Right lung (tissue), 5 donors: ENCODE data around the gene SRRM2. TPM values are rescaled to one million over a fixed set of nuclear protein-coding genes. Genes with fewer than 3 reads are reported as not detected.

ENCODE experiments used
- DNase-seq, 2 donors: peaks; one replicate each; pipeline ENCODE4 v3.0.0-alpha.2; 2013
- polyA plus RNA-seq, 5 donors: library from polyadenylated mRNA; unstranded; fragments of 120-200 nt; gene quantifications; one replicate each; pipeline versions ENCODE4 v1.2.1 to v1.2.3, GENCODE V29; 2013; ENCODE audit warnings: inconsistent platforms in 1 of 5, low replicate concordance in 1 of 5; ENCODE audit not compliant: insufficient read length in 5 of 5, insufficient read depth in 1 of 5

Gene SRRM2
- polyA plus RNA-seq, 5 donors: 524 to 630 (median 557) TPM

DNA sequence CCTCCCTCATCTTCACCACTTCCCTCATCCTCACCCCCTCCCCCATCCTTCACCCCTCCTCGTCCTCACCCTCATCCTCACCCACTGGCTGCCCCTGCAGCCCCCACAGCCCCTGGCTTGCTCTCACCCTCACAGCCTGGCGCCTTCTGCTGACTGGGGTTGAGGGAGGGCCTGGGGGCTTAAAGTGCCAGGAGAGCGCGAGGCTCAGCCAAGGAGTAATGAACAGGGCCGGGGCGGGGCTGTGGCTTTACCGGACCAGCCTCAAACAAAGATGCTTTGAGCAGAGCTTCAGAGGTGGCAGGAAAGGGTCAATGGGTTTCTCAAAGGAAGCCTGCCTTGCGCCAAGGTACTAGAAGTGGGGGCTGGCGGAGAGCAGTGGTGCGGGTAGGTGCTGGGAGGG is 35.0 kb downstream of the SRRM2 start, which contains the start of gene PRSS33:
TSS of gene PRSS33 (minus strand) at position 155 of the 400 bp plus-strand sequence. CDS start 1,013 bp downstream, outside the sequence.
- no peak for DNase-seq

DNA sequence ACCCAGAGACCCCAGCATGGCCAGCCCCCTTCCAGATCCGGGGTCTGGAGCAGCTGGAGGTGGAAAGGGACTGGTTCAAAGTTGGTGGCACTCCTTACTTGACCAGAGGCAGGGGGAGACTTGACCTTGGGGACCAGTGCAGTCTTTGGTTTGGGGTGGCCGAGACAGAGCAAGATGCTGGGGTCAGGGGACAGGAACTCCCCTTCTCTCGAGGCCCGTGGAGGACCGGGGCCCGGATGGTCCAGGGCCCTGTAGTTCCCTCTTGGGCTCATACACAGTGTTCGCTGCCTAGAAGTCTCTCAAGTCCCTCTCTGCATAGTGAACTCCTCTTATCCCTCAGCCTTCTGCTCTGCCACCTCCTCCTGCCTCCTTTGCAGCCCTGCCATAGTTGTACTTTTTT is 35.5 kb downstream of the SRRM2 start:
- DNase-seq: no peak

- no peak for DNase-seq
Observed at GRCh38 chr16:2790631-2791030, 38.2 kb downstream of the SRRM2 start.

- no peak for DNase-seq
Observed at GRCh38 chr16:2791174-2791573, 38.7 kb downstream of the SRRM2 start.

- no peak for DNase-seq
Observed at GRCh38 chr16:2792940-2793339, 40.5 kb downstream of the SRRM2 start.

- no peak for DNase-seq
Observed at GRCh38 chr16:2795395-2796143, 43.1 kb downstream of the SRRM2 start.

DNA sequence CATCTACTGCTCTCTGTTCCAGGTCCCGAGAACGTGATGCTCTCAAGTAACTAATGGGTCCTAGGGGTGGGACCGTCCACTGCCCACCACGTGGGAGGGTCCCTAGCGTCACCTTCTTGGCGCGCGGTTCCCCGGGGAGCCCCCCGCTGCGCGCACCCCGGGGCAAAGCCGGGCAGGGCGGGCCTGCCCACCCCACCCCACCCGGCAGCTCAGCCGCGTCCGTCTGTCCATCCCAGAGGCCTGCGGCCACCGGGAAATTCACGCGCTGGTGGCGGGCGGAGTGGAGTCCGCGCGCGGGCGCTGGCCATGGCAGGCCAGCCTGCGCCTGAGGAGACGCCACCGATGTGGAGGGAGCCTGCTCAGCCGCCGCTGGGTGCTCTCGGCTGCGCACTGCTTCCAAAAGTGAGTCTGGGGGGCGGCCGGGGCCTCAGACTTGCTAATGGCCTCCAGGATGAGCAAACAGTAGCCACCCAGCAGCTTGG is 46.3 kb downstream of the SRRM2 start:
- no peak for DNase-seq

DNA sequence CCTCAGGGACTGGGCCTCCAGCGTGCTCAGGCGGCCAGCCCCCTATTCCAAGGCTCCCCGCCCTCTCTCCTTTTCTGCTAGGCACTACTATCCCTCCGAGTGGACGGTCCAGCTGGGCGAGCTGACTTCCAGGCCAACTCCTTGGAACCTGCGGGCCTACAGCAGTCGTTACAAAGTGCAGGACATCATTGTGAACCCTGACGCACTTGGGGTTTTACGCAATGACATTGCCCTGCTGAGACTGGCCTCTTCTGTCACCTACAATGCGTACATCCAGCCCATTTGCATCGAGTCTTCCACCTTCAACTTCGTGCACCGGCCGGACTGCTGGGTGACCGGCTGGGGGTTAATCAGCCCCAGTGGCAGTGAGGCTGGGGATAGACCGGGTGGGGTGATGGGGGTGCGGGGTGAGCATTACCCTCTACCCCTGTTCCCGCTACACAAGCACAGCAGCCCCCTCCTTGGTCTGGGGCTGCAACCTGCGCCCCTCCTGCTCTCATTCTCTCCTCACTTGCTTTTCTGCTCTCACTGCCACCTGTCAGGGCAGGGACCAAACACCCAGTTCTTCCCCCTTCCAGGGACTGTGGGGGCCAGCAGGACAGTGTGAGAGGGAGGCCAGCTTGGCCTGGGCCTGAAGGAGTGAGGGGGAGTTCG is 46.9 kb downstream of the SRRM2 start:
- no peak for DNase-seq

- DNase-seq: peak in 1 of 2 donors; percentile 13
Observed at GRCh38 chr16:2799859-2800226, 47.4 kb downstream of the SRRM2 start.

- no peak for DNase-seq
Observed at GRCh38 chr16:2803545-2804195, 51.2 kb downstream of the SRRM2 start.

- DNase-seq: no peak
Observed at GRCh38 chr16:2804728-2805127, 52.3 kb downstream of the SRRM2 start.

GRCh38 chr16:2806286-2806685 is 53.8 kb downstream of the SRRM2 start:
- no peak for DNase-seq

DNA sequence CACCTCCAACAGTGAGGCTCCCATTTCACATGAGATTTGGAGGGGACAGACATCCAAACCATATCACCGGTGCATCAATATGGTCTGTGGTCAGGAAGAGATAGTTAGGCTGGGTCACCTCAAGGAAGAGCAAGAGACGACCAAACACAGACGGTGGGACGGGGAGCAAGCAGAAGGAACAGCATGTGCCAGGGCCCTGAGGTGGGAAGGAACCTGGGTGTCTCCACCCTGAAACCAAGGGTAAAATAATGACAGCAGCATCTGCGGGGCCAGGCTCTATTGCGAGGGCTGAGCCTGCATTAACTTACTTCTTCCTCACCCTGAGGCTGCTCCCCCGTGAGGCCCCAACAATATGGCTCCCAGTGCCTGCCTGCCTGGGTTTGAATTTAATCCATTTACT is 55.7 kb downstream of the SRRM2 start:
- no peak for DNase-seq

- DNase-seq: no peak
Observed at GRCh38 chr16:2809149-2809760, 56.8 kb downstream of the SRRM2 start.

- DNase-seq: no peak
Observed at GRCh38 chr16:2810651-2811050, 58.2 kb downstream of the SRRM2 start.

- no peak for DNase-seq
Observed at GRCh38 chr16:2811703-2812471, 59.4 kb downstream of the SRRM2 start.

- DNase-seq: no peak
Observed at GRCh38 chr16:2813771-2814221, 61.4 kb downstream of the SRRM2 start.

- DNase-seq: no peak
Observed at GRCh38 chr16:2814551-2815298, 62.3 kb downstream of the SRRM2 start.

DNA sequence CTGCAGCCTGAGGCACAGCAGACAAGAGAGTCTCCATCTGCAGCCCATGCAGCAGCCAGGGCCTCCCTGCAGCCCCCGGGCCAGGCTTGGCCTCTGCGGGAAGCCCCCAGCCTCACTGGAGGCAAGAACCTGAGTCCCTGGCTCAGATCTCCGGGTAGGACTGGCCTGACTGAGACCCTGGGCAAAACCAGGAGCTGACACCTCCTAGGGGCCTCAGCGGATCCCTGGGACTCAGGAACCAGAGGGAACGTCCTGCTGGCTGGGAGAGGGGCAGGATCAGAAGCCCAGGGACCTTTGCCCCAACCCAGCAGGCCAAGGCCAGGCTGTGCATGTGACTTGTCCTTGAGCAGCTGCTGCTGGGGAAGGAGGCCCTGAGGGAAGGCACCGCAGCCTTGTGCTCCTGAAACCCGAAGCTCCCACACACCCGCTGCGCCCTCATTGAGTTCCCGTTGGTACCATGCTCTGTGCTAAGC is 62.9 kb downstream of the SRRM2 start:
- no peak for DNase-seq

DNA sequence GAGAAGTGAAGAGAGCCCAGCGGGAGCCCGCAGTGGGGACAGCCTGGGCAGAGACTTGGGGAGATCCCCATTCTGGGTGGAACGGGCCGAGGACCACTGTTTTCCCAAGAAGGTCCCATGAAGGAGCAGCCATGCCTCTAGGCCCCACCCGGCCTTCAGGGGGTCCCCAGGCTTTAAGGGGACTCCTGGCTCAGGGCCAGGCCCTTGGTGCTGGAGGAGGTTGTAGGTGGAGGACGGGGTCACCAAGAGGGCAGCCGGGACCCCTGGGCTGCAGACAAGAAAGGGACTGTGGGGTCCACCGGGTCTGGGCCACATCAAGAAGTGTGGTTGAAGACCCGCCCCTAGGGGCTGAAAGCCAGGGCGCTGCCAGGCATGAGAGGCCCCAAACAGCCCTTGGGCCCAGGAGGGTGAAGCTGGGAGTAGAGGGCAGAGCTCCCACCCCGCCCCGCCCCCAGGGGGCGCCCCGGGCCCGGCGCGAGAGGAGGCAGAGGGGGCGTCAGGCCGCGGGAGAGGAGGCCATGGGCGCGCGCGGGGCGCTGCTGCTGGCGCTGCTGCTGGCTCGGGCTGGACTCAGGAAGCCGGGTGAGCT is 64.4 kb downstream of the SRRM2 start, which contains the start of gene PRSS21:
TSS of gene PRSS21 (plus strand) at position 487 of the 589 bp plus-strand sequence. CDS start at position 519, 32 bp downstream.
- DNase-seq: no peak
